ENCODE data around the gene PSD2.

Gene PSD2

DNA sequence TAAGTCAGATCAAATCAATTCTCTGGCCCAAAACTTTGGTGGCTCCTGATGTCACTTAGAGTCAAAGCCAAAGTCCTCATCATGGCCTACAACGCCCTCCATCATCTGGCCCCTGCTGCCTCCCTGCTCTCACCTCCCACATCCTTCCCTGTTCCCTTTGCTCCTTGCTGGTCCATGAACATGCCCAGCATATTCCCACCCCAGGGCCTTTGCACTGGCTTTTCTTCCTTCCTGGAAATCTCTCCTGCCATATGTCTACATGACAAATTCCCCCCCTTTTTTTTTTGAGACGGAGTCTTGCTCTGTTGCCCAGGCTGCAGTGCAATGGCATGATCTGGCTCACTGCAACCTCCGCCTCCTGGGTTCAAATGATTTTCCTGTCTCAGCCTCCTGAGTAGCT, 11.1 kb upstream of the PSD2 start:
- Mint-ChIP-seq H3K36me3 (ENCODE audit: low read depth) (no peaks in the 10 kb centered on the region), H3K27ac (no peak overlapping the region), H3K9me3 (no peaks in the 10 kb centered on the region), H3K4me3 (no peak overlapping the region), H3K27me3 (ENCODE audit: low read depth, poor library complexity) (peaks cover 73% of the 10 kb centered on the region), H3K4me1 (peaks cover 11% of the 10 kb centered on the region)
- no peak for DNase-seq
- TF ChIP-seq CTCF (IDR thresholded peaks at IDR 0.05) = no peak

GRCh38 chr5:139787257-139787567, 8.4 kb upstream of the PSD2 start:
- Mint-ChIP-seq H3K4me1 (peaks cover 20% of the 10 kb centered on the region), H3K27ac (no peak overlapping the region), H3K9me3 (no peaks in the 10 kb centered on the region), H3K4me3 (no peak overlapping the region), H3K27me3 (ENCODE audit: low read depth, poor library complexity) (peaks cover 78% of the 10 kb centered on the region), H3K36me3 (ENCODE audit: low read depth) (no peaks in the 10 kb centered on the region)
- TF ChIP-seq CTCF (IDR thresholded peaks at IDR 0.05) = no peak
- no peak for DNase-seq

DNA sequence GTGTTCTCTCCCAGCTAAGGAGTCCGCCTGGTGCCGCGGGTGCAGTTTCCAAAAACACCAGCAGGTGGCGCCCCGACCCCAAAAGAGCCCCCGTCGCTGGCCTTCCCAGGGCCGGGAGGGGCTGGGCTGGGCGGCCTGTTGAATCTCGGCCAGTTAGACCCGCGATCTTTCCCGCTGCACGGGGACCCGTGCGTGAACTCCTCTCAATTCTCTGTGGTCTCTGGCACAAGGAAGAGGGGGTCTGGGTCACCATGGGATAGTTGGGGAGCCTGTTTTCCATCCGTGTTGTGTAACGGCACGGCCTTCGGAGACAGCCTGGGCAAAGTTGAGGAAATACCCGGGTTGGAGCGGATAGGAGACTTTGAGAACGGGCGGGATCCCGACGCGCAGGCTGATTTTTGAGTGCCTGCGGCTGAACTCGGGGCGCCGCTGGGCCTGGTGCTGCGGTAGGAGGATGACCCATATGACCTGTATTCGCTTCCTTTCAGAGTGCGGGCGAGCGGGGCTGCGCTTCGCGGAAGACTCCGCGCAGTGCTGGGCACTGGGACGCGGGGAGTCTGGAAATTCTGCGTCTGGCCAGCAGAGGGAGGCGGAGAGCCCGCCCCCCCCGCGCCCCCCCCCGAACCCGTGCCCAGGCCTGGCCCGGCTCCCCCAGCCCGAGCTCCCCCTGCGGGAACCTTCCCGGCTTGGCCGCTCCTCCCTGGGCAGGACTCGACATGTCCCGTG, 7.9 kb upstream of the PSD2 start:
- no peaks in the 10 kb centered on the region for H3K36me3 Mint-ChIP-seq (ENCODE audit: low read depth)
- no peak overlapping the region for H3K27ac Mint-ChIP-seq
- no peaks in the 10 kb centered on the region for H3K9me3 Mint-ChIP-seq
- peaks cover 83% of the 10 kb centered on the region for H3K27me3 Mint-ChIP-seq (ENCODE audit: low read depth, poor library complexity)
- H3K4me1 Mint-ChIP-seq = peaks cover 20% of the 10 kb centered on the region
- TF ChIP-seq CTCF (IDR thresholded peaks at IDR 0.05) = peak; percentile 88
- peak overlapping the region; percentile 92 for H3K4me3 Mint-ChIP-seq
- DNase-seq = peak; percentile 97

- H3K27ac Mint-ChIP-seq = no peak overlapping the region
- TF ChIP-seq CTCF (IDR thresholded peaks at IDR 0.05) = no peak
- H3K36me3 Mint-ChIP-seq (ENCODE audit: low read depth) = no peaks in the 10 kb centered on the region
- H3K4me1 Mint-ChIP-seq = peaks cover 20% of the 10 kb centered on the region
- no peaks in the 10 kb centered on the region for H3K9me3 Mint-ChIP-seq
- DNase-seq = no peak
- peaks cover 85% of the 10 kb centered on the region for H3K27me3 Mint-ChIP-seq (ENCODE audit: low read depth, poor library complexity)
- H3K4me3 Mint-ChIP-seq = peak overlapping the region; percentile 92
Observed at GRCh38 chr5:139788294-139788910, 7.2 kb upstream of the PSD2 start.

GRCh38 chr5:139789116-139789844, 6.3 kb upstream of the PSD2 start:
- no peaks in the 10 kb centered on the region for H3K36me3 Mint-ChIP-seq (ENCODE audit: low read depth)
- no peaks in the 10 kb centered on the region for H3K9me3 Mint-ChIP-seq
- DNase-seq = no peak
- TF ChIP-seq CTCF (IDR thresholded peaks at IDR 0.05) = no peak
- no peak overlapping the region for H3K27ac Mint-ChIP-seq
- peaks cover 20% of the 10 kb centered on the region for H3K4me1 Mint-ChIP-seq
- peaks cover 85% of the 10 kb centered on the region for H3K27me3 Mint-ChIP-seq (ENCODE audit: low read depth, poor library complexity)
- H3K4me3 Mint-ChIP-seq = peak overlapping the region; percentile 65

All from nephron progenitor cell (in vitro differentiated cells).